A549 (cell line): ENCODE measurements around the gene ABHD8.
"Not testable (repeated sequence)": the region's sequence is repeated elsewhere in the genome, so short reads cannot be mapped to it uniquely, and the experiment has no call there.

Experiments
- CHD4 ChIP-seq: fragments of 200-600 bp; sonication (generic); IDR thresholded peaks from 2 replicates; pipeline ENCODE4 v1.6.1; 2016; ENCODE audit warnings: antibody characterized with exemption, mild to moderate bottlenecking, borderline replicate concordance
- CTCF ChIP-seq: fragments of >200 bp; sonication (Bioruptor Twin); formaldehyde crosslinking; IDR thresholded peaks from 3 replicates; pipeline ENCODE4 v1.5.1; 2016
- EP300 ChIP-seq, 2 experiments: fragments of >200 bp; sonication (Bioruptor Twin); formaldehyde crosslinking; IDR thresholded peaks; 2 replicates in 1 of 2; 3 replicates in 1 of 2; pipeline ENCODE4 v1.6.1; 2016 to 2017
- JUN ChIP-seq, 2 experiments: fragments of >200 bp; sonication (Bioruptor Twin); formaldehyde crosslinking; IDR thresholded peaks; 2 replicates in 1 of 2; 3 replicates in 1 of 2; pipeline ENCODE4 v1.6.1; 2016 to 2017
- MAFK ChIP-seq: fragments of 450-650 bp; IDR thresholded peaks from 2 replicates; pipeline ENCODE4 v1.6.1; 2014; ENCODE audit not compliant: partially characterized antibody
- MAX ChIP-seq: IDR thresholded peaks from 2 replicates; pipeline ENCODE4 v1.6.1; 2012
- PBX3 ChIP-seq: IDR thresholded peaks from 2 replicates; pipeline ENCODE4 v1.6.1; 2012
- POLR2A ChIP-seq: IDR thresholded peaks from 2 replicates; pipeline ENCODE4 v1.6.1; 2012; ENCODE audit warnings: mild to moderate bottlenecking, low read length
- RAD21 ChIP-seq, 2 experiments: fragments of >200 bp in 1 of 2; sonication (Bioruptor Twin) in 1 of 2; formaldehyde crosslinking in 1 of 2; IDR thresholded peaks in 1 of 2; conservative IDR thresholded peaks in 1 of 2; 2 replicates in 1 of 2; 3 replicates in 1 of 2; pipeline ENCODE4 v1.6.1; 2012 to 2018; ENCODE audit warnings: inconsistent platforms in 1 of 2
- ZFP36 ChIP-seq: fragments of 450-650 bp; IDR thresholded peaks from 2 replicates; pipeline ENCODE4 v1.6.1; 2014; ENCODE audit warnings: borderline replicate concordance; ENCODE audit not compliant: partially characterized antibody
- ZSCAN20 ChIP-seq: fragments of 250-450 bp; sonication (Bioruptor Pico); IDR thresholded peaks from 2 replicates; pipeline ENCODE4 v1.8.0; 2022; ENCODE audit warnings: mild to moderate bottlenecking, moderate library complexity
- TF ChIP-seq, protein P1 (sequence below): fragments of >200 bp; sonication (Bioruptor Twin); formaldehyde crosslinking; IDR thresholded peaks from 3 replicates; pipeline ENCODE4 v1.6.1; 2016
- TF ChIP-seq, protein P2 (sequence below): fragments of 250-450 bp; sonication (Bioruptor Pico); IDR thresholded peaks from 2 replicates; pipeline ENCODE4 v1.5.0; 2021; ENCODE audit warnings: mild to moderate bottlenecking, moderate library complexity, borderline replicate concordance

DNA sequence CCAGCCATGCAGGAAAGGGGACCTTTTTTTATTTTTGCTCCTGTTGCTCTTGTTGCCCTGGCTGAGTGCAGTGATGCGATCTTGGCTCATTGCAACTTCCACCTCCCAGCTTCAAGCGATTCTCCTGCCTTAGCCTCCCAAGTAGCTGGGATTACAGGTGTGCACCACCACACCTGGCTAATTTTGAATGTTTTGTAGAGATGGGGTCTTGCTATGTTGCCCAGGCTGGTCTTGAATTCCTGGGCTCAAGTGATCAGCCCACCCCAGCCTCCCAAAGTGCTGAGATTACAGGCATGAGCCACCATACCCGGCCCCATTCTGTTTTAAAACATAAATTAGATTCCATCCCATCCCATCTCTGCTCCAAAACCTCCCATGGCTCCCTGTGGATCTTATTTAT is 28.3 kb downstream of the ABHD8 start:
- not testable (repeated sequence) for TF ChIP-seq POLR2A; CHD4; ZSCAN20 (CRISPR knock-in tag); CTCF; RAD21 (conservative IDR thresholded peaks at IDR 0.05 in 1 of 2, IDR thresholded peaks at IDR 0.05 in 1 of 2); EP300 (IDR thresholded peaks at IDR 0.05); PBX3; MAX; MAFK; JUN (IDR thresholded peaks at IDR 0.05); ZFP36
- TF ChIP-seq, protein P1, sequence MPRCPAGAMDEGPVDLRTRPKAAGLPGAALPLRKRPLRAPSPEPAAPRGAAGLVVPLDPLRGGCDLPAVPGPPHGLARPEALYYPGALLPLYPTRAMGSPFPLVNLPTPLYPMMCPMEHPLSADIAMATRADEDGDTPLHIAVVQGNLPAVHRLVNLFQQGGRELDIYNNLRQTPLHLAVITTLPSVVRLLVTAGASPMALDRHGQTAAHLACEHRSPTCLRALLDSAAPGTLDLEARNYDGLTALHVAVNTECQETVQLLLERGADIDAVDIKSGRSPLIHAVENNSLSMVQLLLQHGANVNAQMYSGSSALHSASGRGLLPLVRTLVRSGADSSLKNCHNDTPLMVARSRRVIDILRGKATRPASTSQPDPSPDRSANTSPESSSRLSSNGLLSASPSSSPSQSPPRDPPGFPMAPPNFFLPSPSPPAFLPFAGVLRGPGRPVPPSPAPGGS: not testable (repeated sequence)
- TF ChIP-seq, protein P2, sequence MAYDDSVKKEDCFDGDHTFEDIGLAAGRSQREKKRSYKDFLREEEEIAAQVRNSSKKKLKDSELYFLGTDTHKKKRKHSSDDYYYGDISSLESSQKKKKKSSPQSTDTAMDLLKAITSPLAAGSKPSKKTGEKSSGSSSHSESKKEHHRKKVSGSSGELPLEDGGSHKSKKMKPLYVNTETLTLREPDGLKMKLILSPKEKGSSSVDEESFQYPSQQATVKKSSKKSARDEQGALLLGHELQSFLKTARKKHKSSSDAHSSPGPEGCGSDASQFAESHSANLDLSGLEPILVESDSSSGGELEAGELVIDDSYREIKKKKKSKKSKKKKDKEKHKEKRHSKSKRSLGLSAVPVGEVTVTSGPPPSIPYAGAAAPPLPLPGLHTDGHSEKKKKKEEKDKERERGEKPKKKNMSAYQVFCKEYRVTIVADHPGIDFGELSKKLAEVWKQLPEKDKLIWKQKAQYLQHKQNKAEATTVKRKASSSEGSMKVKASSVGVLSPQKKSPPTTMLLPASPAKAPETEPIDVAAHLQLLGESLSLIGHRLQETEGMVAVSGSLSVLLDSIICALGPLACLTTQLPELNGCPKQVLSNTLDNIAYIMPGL: not testable (repeated sequence)
